Osteocyte (in vitro differentiated cells): Measurements from ENCODE around the gene MASP1. TPM values are rescaled to one million over a fixed set of nuclear protein-coding genes. Genes with fewer than 3 reads are reported as not detected.
"Not testable (repeated sequence)": the region's sequence is repeated elsewhere in the genome, so short reads cannot be mapped to it uniquely, and the experiment has no call there.

Experiments
- DNase-seq: peaks from one replicate; pipeline ENCODE4 v3.0.0; 2021; ENCODE audit warnings: mixed read lengths; ENCODE audit not compliant: unreplicated experiment; ENCODE audit errors: extremely low spot score
- H3K27ac Mint-ChIP-seq: one replicate; pipeline ENCODE4 v1.8.0; 2021; ENCODE audit warnings: mild to moderate bottlenecking, mixed read lengths; ENCODE audit not compliant: unreplicated experiment
- H3K27me3 Mint-ChIP-seq: one replicate; pipeline ENCODE4 v1.8.0; 2021; ENCODE audit warnings: mixed read lengths; ENCODE audit not compliant: unreplicated experiment
- H3K36me3 Mint-ChIP-seq: one replicate; pipeline ENCODE4 v1.8.0; 2021; ENCODE audit warnings: mixed read lengths; ENCODE audit not compliant: unreplicated experiment
- H3K4me1 Mint-ChIP-seq: one replicate; pipeline ENCODE4 v1.8.0; 2021; ENCODE audit warnings: mixed read lengths; ENCODE audit not compliant: unreplicated experiment
- H3K4me3 Mint-ChIP-seq: one replicate; pipeline ENCODE4 v1.8.0; 2021; ENCODE audit warnings: mild to moderate bottlenecking, moderate library complexity, mixed read lengths; ENCODE audit not compliant: unreplicated experiment
- H3K9me3 Mint-ChIP-seq: one replicate; pipeline ENCODE4 v1.8.0; 2021; ENCODE audit warnings: mixed read lengths; ENCODE audit not compliant: unreplicated experiment
- CTCF ChIP-seq: fragments of 200-600 bp; sonication (generic); IDR thresholded peaks from 2 replicates; pipeline ENCODE4 v1.5.0; 2021; ENCODE audit warnings: antibody characterized with exemption, mild to moderate bottlenecking, moderate library complexity
- total RNA-seq: library from RNA; stranded (reverse); gene quantifications from 2 replicates; pipeline ENCODE4 v1.2.1, GENCODE V29; 2021

The MASP1 gene
- total RNA-seq, 1 donor from 2014 or later: not detected

DNA sequence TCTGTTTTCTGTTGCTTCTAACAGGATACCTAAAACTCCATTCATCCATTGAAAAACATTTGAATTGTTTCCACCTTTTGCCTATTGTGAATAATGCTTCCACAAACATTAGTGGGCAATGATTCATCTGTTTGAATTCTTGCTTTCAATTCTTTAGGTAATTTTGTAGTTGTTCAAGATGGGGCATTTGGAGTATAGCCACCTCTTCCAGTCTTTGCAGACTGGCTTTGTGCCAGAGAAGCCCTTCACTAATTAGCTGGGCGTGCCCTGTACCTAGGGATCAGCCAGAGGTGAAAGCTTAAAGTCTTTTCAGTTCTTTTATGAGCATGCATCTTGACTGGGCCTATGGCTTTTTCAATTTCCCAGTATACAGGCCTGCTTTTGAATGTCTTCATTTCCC, 83.4 kb downstream of the MASP1 start:
- Mint-ChIP-seq H3K36me3 (no peaks in the 10 kb centered on the region), H3K4me3 (no peak overlapping the region), H3K27me3 (peaks cover 13% of the 10 kb centered on the region)

GRCh38 chr3:187207624-187208023, 83.9 kb downstream of the MASP1 start:
- DNase-seq: no peak
- Mint-ChIP-seq H3K27me3 (peaks cover 19% of the 10 kb centered on the region), H3K4me3 (no peak overlapping the region), H3K27ac (no peak overlapping the region), H3K36me3 (no peaks in the 10 kb centered on the region), H3K9me3 (no peaks in the 10 kb centered on the region), H3K4me1 (peaks cover 37% of the 10 kb centered on the region)
- TF ChIP-seq CTCF: no peak

More for the DNA sequence above, 83.4 kb downstream of the MASP1 start:
- Mint-ChIP-seq H3K4me1 (peaks cover 38% of the 10 kb centered on the region), H3K27ac (no peak overlapping the region), H3K9me3 (no peaks in the 10 kb centered on the region)
- TF ChIP-seq CTCF: no peak
- DNase-seq: no peak

GRCh38 chr3:187207062-187207461, 84.5 kb downstream of the MASP1 start:
- H3K4me3 Mint-ChIP-seq: no peak overlapping the region
- peaks cover 33% of the 10 kb centered on the region for H3K4me1 Mint-ChIP-seq
- H3K27ac Mint-ChIP-seq: no peak overlapping the region
- DNase-seq: no peak
- TF ChIP-seq CTCF: no peak
- no peaks in the 10 kb centered on the region for H3K9me3 Mint-ChIP-seq
- H3K36me3 Mint-ChIP-seq: no peaks in the 10 kb centered on the region
- peaks cover 24% of the 10 kb centered on the region for H3K27me3 Mint-ChIP-seq

DNA sequence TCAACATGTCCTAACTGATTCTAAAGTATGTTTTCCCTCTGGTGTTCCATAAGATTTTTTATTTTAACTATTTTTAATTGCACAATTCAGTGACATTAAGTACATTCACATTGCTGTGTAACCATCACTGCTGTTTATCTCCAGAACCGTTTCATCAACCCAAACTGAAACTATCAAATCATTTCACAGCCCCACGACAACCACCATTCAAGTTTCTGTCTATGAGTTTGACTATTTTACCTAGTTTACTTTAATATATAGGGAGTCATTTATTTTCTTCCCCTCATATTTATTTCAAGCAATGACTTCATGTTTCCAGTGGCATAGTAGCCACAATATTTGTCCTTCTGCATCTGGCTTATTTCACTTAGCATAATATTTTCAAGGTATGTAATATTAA, 85.9 kb downstream of the MASP1 start:
- no peak for DNase-seq

DNA sequence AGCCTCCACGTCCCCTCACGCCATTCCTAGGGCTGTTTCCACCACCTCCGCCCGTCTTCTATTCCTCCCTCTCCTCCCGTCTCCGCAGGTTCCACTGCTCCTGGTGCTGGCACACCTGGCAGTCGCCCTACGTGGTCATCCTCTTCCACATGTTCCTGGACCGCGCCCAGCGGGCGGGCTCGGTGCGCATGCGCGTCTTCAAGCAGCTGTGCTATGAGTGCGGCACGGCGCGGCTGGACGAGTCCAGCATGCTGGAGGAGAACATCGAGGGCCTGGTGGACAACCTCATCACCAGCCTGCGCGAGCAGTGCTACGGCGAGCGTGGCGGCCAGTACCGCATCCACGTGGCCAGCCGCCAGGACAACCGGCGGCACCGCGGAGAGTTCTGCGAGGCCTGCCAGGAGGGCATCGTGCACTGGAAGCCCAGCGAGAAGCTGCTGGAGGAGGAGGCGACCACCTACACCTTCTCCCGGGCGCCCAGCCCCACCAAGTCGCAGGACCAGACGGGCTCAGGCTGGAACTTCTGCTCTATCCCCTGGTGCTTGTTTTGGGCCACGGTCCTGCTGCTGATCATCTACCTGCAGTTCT, 92.0 kb downstream of the MASP1 start:
- H3K27me3 Mint-ChIP-seq: peaks cover 33% of the 10 kb centered on the region
- H3K4me1 Mint-ChIP-seq, H3K9me3 Mint-ChIP-seq, H3K27ac Mint-ChIP-seq, DNase-seq, H3K36me3 Mint-ChIP-seq, H3K4me3 Mint-ChIP-seq: not testable (repeated sequence)

More for the DNA sequence above, 85.9 kb downstream of the MASP1 start:
- H3K27me3 Mint-ChIP-seq: peaks cover 33% of the 10 kb centered on the region
- no peak overlapping the region for H3K27ac Mint-ChIP-seq
- H3K4me3 Mint-ChIP-seq: no peak overlapping the region
- no peak for TF ChIP-seq CTCF
- peaks cover 19% of the 10 kb centered on the region for H3K4me1 Mint-ChIP-seq
- no peaks in the 10 kb centered on the region for H3K9me3 Mint-ChIP-seq
- no peaks in the 10 kb centered on the region for H3K36me3 Mint-ChIP-seq

DNA sequence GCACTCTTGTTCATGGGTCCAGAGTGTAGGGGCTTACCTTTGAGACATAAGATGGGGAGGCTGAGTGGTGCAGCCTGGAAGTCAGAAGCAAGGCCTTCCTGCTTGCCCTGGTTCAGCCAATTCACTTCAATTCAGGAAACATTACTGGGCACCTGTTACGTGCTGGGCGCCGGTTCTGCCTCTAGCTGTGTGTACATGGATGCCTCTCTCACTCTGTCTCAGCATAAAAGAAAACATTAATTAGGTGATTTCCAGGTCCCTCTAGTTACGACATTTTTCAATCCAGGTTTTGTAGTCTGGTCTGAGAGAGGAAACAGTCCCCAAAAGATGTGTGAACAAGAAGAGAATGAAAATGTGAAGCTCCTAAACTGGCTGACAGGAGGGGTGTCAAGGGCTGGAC, 93.0 kb downstream of the MASP1 start:
- Mint-ChIP-seq H3K27ac (no peak overlapping the region), H3K27me3 (peaks cover 38% of the 10 kb centered on the region), H3K4me1 (no peaks in the 10 kb centered on the region), H3K9me3 (no peaks in the 10 kb centered on the region), H3K36me3 (no peaks in the 10 kb centered on the region), H3K4me3 (no peak overlapping the region)
- TF ChIP-seq CTCF: no peak
- DNase-seq: no peak
